ENCODE measurements around the gene ZSCAN9.

DNA sequence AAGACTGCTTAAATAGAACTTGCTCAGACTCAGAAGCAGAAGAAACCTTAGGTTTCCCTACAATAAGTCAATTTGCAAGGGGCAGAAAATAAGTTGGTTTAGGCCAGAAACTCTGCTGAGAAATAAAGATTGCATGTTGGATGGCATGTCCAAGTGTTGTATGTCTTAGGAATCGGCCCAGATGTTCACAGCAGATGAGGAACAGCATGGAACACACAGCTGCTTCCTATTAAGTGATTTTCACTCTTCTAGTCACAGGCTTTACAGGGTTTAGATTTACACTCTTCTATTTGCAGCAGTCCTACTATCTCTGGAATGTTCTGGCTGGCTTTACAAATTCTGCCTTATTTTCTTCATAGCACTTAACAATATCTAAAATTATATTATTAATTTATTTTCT is 23.8 kb downstream of the ZSCAN9 start:
- no peak for TF ChIP-seq RELA (CRISPR knock-in tag; IDR thresholded peaks at IDR 0.05)
- no peak for TF ChIP-seq NR3C1 (CRISPR knock-in tag; IDR thresholded peaks at IDR 0.05)
- no peak for TF ChIP-seq MEIS1 (CRISPR knock-in tag; IDR thresholded peaks at IDR 0.05; ENCODE audit: borderline replicate concordance)
- TF ChIP-seq FOSL2 (CRISPR knock-in tag; IDR thresholded peaks at IDR 0.05): no peak
- TF ChIP-seq, protein P1, sequence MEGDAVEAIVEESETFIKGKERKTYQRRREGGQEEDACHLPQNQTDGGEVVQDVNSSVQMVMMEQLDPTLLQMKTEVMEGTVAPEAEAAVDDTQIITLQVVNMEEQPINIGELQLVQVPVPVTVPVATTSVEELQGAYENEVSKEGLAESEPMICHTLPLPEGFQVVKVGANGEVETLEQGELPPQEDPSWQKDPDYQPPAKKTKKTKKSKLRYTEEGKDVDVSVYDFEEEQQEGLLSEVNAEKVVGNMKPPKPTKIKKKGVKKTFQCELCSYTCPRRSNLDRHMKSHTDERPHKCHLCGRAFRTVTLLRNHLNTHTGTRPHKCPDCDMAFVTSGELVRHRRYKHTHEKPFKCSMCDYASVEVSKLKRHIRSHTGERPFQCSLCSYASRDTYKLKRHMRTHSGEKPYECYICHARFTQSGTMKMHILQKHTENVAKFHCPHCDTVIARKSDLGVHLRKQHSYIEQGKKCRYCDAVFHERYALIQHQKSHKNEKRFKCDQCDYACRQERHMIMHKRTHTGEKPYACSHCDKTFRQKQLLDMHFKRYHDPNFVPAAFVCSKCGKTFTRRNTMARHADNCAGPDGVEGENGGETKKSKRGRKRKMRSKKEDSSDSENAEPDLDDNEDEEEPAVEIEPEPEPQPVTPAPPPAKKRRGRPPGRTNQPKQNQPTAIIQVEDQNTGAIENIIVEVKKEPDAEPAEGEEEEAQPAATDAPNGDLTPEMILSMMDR (CRISPR knock-in tag; IDR thresholded peaks at IDR 0.05): no peak
- no peak for TF ChIP-seq ZNF558 (CRISPR knock-in tag; IDR thresholded peaks at IDR 0.05; ENCODE audit: borderline replicate concordance)
- TF ChIP-seq HOXD1 (CRISPR knock-in tag; IDR thresholded peaks at IDR 0.05): no peak
- TF ChIP-seq GATA4 (IDR thresholded peaks at IDR 0.05; ENCODE audit: borderline replicate concordance, low read depth): no peak
